NCI-H524 (cell line): ENCODE measurements around the gene HDHD3.

Source experiments
- DNase-seq, 2 experiments: peaks; one replicate each; lab custom pipeline; 2025; lab: John Stamatoyannopoulos, UW

HDHD3 gene

DNA sequence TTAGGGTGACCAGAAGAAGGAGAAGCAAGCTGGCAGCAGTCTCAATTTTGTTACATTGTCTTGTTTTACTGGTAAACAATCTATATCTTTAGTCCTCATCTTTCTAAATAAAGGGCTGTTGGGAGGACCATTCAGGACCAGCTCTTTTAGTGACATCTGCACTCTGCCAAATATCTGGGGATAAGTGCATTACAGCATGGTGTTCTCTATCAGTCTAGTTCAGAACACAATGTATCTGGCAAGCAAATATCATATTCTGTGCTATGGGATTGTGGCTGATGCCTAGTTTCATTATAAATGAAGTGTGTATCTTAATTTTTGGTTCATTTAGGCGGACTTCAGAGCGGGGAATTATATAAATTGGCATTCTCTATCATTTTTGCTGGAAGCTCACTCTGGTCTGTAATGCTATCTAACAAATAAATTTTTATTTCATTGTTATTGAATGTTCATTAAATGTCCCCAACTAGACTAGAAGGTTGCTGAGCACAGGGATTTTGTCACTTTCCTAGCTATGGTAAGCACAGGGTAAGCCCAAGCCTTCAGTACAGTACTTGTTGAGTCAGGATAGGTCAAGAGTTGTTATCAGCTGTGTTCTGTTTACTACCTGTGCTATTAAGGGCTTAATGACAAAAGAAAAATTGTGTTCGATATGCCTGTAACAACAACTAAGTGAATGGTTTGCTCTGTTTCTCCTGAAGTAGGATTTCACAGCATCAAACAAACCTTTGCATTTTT is 48.6 kb downstream of the HDHD3 start:
- DNase-seq, result no peak

DNA sequence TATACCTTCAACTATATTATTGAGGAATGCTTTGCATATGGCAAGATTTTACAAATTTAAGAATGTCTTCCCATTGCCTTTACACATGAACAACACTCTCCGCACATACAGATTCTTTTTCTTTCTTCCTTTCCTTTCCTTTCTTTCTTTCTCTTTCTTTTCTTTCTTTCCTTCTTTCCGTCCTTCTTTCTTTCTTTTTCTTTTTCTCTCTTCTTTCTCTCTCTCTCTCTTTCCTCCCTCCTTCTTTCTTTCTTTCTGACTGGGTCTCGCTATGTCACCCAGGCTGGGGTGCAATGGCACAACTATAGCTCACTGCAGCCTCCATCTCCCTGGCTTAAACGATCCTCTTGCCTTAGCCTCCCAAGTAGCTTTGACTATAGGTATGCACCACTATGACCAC is 50.6 kb downstream of the HDHD3 start:
- DNase-seq, result no peak
